Measurements from ENCODE around the gene LYVE1.

LYVE1 gene

GRCh38 chr11:10519630-10520029 lies 48.8 kb downstream of the LYVE1 start:
- DNase-seq = no peak

- no peak for DNase-seq
Measured at GRCh38 chr11:10518891-10519290, 49.6 kb downstream of the LYVE1 start.

GRCh38 chr11:10518123-10518522 lies 50.3 kb downstream of the LYVE1 start:
- no peak for DNase-seq

GRCh38 chr11:10515418-10515817 lies 53.0 kb downstream of the LYVE1 start:
- DNase-seq = no peak

GRCh38 chr11:10514709-10515108 lies 53.8 kb downstream of the LYVE1 start:
- DNase-seq = no peak

GRCh38 chr11:10514202-10514601 lies 54.3 kb downstream of the LYVE1 start:
- no peak for DNase-seq

GRCh38 chr11:10511181-10511621 lies 57.3 kb downstream of the LYVE1 start:
- no peak for DNase-seq
